SKM-1 (cell line): Measurements from ENCODE around the gene FGD4.
"Not testable (repeated sequence)": the region's sequence is repeated elsewhere in the genome, so short reads cannot be mapped to it uniquely, and the experiment has no call there.

ENCODE experiments used
- DNase-seq: peaks from one replicate; lab custom pipeline; 2025; ENCODE audit not compliant: unreplicated experiment; lab: John Stamatoyannopoulos, UW

Gene FGD4

DNA sequence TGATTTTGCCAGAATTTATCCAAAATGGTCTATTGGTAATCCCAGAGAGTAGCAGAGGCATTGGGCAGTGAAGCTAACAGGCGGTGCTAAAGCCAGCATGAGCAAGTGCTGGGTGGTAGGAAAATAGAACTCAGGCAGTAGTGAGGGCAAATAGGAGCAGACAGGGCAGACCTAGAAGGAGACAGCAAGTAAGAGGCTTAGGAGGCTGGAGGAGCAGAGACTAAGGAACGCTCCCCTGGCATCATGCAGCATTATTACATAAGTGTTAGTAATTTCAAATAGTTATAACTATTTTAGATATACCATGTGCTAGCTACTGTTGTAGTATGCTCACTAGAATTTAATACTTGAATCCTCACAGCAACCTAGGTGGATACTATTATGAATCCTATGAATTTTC, 151.7 kb downstream of the FGD4 start:
- DNase-seq = no peak

DNA sequence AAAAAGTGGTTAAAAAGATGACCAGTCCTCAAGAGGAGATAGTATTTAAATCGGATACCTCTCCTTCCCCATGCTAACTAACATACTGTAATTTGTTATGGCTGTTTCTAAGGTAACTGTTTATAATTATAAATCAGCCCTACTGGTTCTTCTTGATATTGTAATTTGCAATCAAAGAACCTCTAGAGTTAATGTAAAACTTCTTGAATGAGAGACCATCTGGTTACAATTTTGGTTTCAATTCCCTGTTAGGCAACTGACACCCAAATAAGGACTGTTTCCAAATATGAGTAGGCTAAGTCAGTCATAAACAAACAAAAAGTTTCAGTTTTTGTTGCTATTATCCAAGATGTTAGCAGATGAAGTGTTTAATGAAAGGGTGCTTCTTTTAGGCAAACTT, 159.5 kb downstream of the FGD4 start:
- DNase-seq = no peak

DNA sequence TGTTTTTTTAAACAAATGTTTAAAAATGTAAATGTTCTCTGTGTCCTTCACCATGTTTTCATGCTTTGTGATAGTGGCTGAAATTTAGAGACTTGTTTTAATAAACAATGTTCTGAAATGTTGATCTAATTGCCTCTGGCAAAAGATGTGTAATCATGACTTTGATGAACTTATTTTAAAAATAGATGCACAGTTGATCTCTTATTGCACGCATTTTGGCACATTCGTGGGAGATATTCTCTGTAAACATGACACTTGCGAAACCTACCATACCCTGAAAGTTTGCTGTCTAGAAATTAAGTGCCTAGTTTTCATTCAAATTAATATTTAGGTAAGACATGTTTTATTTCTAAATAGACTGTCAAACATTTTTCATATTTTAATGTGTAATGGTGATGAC, 160.1 kb downstream of the FGD4 start:
- DNase-seq = no peak

DNA sequence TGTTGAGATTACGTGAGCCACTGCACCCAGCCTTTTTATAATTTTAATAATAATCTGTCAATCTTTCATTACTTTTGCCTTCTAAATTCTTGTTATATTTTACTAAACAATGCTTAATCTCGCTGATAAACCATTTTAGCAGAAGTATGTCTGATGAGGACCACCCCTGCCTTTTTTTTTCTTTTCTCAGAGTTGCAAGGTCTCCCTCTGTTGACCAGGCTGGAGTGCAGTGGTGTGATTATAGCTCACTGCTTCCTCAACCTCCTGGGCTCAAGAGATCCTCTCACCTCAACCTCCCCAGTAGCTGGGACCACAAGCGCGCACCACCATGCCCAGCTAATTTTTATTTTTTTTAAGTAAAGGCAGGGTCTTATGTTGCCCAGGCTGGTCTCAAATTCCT, 161.2 kb downstream of the FGD4 start:
- no peak for DNase-seq

DNA sequence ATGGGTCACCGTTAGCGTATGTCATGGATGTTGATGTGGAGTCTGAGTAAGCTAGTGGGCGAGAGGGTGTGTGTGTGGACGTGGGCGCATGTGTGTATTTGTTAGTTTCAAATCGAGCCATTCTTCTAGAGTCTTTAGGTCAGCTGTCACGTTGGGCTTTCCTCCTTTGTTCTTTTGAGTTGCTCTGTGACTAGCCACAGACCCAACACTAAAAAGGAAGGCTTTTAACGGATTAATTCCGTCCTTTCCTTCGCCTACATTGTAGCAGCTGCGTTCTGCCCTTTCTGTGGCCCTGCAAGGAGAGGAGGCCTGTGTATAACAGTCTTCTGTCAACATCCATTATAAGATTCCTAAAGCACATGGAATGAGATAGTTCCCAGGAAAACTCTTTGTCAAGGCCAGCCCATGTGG, 162.6 kb downstream of the FGD4 start:
- no peak for DNase-seq

DNA sequence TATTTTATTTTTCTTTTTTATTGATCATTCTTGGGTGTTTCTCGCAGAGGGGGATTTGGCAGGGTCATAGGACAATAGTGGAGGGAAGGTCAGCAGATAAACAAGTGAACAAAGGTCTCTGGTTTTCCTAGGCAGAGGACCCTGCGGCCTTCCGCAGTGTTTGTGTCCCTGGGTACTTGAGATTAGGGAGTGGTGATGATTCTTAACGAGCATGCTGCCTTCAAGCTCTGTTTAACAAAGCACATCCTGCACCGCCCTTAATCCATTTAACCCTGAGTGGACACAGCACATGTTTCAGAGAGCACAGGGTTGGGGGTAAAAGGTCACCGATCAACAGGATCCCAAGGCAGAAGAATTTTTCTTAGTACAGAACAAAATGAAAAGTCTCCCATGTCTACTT, 163.1 kb downstream of the FGD4 start:
- DNase-seq = not testable (repeated sequence)

DNA sequence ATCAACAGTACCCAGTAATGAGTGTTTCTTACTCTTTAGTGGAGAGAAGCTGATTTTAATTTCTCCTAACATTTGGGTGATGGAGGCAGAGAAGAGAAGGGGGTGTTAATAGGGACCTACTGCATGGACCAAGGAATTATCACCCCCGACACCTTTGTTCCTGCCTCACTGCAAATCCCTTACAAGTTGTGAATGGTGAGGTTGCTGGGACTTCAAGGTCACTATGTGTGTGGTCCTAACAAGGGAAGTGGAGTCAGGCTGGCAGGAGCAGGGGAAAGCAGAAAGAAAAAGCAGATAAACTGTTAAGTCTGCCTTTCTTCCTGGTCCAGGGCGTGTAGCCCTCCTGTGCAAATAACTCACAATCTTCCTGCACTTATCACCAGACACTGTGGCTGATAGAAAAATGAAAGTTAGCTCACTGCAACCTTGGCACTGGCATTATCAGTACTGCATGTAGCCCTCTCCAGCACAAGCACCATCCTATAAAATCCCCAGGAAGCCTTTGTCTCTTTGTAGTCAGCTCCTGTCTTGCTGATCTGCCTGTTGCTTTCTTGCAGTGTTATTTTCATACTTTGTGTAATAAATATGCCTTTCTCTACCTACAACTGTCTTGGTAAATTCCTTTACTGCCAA, 167.4 kb downstream of the FGD4 start:
- DNase-seq = no peak

DNA sequence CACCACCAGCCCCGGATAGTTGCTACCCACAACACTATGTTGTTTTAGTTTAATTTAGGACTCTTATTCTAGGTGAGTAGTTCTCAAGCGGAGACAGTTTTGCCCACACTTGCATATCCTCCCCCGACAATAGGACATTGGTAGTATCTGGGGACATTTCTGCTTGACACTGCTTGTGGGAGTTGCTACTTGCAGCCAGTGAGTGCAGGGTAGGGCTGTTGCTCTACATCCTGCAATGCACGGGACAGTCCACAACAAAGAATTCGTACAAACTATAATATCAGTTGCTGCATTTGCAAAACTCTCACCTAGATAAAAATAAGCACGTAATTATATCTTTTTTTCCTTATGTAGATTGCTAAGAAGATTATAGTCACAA, 167.9 kb downstream of the FGD4 start:
- DNase-seq = no peak

DNA sequence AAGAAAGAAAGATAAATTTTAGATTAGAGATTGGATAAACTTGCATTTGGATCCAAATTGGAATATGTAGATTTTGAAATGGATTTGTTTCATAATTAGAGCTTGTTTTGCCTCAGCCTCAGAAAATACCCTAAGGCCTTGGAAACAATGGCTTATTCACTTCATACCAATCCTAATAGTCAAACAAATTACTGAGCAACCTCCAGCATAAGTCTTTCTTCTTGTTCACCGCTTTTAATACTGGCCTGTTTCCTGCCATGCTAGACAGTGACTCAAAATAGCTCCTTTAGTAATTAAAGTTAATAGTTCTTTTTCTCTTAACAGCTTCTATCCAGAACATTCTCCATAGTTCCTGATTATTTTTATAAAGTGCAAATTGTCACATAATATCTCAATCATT, 168.9 kb downstream of the FGD4 start:
- no peak for DNase-seq

DNA sequence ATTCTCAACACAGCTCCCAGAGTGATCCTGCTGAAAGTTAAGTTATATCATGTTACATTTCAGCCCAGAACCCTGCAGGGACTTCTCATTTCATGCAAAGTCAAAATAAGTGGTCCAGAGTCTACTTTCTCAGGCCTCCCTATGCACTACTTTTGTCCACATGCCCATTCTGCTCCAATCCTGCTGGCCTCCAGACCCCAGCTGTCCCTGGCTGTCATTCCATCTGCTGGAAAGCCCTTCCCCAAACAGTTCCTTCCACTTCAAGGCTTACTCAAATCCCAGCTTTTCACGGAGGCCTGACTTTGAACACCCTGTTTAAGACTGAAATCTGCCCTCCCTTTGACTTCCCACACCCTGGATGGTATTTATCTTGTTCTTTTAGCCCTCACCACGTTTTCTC, 169.9 kb downstream of the FGD4 start:
- no peak for DNase-seq

DNA sequence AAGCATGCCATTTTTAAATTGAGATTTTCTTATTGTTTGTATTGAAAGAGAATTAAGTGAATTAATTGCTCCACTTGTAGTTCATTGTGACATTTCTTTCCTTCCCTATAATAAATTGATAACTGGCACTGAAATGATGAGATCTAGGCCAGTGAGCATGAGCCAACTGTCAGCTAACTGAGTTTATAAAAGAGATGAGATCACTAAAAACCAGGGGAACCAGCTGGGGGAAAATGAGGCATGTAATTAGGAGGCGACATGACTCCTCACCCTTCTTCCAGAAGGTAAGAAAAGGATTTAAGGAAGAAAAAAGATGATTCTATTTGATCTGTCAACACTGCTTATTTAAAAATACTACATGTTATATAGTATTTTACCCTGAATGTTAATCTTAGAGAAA, 175.2 kb downstream of the FGD4 start:
- DNase-seq = no peak

DNA sequence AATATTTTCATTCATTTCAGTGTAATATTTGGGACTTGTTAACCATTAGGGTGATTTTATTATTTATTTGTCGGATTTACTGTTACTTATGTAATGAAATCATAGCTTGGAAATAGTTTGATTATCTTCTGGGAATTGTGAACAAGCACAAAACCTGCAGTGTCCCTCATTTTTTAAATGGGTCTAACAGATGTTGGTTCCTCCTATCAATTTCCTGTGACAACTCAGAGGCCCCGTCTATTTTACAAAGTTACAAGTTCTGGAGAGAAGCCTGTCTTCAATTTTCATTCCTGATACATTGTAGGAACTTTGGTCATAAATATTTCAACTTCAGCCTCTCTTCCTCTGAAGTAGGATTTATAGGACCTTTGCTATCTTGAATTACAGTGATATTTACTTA, 178.0 kb downstream of the FGD4 start:
- DNase-seq = no peak

DNA sequence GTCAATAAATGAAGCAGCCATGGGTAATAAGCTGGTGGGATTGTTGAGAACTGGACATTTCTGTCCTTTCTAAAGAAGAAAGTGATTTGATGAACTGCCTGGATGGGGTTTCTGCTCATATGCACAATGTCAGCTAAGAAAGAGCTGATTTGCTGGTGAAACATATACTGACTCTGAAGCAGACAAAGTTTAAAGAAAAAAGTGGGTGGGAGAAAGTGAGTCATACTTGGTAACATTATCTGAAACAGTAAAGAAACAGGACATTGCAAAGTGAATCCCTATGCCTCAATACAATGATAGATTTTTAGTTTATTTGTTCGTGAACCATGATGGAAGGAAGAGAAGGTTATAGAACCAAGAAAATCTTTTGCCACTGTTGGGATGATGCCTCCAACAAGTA, 184.2 kb downstream of the FGD4 start:
- no peak for DNase-seq

DNA sequence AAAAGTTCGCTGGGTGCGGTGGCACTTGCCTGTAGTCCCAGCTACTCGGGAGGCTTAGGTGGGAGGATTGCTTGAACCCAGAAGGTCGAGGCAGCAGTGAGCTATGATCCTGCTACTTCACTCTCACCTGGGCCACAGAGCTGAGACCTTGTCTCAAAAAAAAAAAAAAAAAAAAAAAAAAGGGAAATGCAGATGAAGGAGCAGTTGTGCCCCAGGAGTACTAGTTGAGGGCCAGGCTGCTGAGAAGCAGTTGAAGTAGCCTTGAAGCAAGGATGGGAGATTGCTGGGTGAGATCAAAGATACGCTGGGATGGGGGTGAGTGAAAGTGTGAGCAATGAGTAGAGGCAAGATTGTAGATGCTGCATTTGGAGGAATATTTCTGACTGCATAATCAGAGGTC, 186.3 kb downstream of the FGD4 start:
- no peak for DNase-seq

DNA sequence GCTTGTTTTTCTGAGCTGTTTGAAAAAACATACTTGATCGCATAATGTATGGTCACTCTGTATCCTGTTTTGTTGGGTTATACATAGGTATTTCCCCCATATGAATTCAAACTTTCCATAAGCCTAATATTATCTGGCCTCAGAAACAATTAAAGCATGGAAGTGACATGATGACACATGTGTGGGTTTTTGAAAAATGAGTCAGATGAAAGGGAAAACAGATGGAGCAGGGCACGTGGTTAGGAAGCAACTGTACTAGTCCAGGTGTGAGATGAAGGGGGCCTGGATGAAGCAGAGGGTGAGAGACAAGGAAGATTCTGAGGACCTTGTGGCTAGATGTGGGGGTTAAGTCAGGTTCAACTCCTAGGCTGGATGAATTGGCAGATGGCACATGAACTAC, 187.0 kb downstream of the FGD4 start:
- DNase-seq = no peak

DNA sequence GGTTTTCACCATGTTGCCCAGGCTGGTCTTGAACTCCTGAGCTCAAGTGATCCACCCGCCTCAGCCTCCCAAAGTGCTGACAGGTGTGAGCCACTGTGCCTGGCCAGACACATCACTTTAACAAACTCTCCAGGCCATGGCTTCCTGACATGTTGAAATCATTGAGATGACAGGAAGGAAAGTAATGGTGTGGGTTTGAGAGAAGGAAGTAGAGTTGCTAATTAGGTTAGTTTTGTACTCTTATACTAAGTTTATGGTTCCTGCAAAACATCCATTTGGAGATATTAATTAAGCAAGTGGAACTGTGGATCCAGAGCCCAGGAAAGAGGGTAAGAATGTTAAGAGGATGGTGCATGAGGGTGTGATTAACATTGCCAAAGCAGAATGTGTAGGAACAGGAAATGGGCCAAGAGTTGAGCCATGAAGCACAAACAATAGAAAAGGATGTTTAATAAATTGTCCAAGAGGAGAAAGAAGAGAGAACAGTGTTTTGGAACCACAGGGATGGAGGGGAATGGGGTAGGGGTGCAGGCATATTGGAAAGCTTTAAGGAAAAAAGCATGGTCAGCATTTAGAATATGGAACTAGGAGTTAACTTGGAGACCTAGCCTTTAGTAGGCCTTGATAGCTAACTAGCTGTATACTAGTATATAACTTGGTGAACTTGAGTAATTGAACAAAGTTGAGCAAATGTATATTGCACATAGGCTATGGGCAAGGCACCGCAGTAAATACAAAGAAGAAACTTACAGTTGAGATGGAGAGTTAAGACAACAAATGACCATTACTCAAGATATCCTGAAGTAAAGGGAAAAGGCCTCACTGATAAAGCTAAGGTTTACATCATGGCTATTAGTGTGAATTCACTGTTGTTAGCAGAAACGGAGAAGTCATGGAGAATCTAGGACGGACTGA, 188.5 kb downstream of the FGD4 start:
- peak; percentile 79 for DNase-seq

DNA sequence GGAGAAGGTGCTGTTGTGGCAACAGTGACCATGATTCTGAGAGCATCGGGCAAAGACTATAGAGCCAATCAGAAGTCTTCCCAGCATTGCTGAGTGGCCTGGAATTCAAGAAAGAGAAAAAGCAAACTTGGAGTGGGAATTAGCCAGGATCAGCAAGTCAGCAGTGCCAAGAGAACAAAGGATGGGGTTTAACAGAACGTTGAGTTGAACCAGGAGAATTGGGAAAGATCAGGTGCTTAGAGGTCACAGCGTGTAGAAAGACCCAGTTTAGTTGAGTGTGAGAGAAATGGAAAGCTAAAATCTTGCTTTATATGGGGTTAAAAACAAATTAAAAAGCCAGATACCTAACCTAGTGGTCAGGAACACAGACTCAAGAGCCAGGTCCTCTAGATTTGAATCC, 189.2 kb downstream of the FGD4 start:
- DNase-seq = no peak

DNA sequence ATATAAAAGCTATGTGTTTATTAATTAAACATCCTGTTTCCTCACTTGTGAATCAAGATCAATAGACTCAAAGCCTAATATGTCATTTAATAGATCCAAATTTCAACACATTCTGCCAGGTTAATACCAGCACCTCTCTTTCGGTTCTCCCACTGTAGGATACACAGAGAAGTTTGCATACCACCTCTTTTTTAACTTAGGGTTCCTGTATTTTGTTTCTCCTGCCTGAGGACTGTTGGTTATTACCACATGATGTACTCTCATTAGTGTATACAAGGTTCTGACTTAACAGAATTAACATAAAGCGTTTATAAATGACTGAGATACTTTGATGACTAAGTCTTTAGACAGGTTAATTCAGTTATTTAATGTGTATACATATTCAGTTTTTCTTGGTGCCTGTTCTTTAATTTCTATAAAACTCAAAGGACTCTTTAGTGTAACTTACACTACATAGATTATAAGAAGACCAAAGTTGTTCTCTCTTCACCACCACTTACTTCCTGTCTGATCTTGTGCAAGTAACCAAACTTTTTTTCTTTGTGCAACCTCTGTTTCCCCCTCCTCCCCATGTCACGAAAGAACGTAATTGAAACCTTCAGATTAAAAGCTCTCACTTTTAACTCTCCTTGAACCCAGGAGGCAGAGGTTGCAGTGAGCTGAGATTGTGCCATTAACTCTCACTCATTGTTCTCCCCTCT, 190.0 kb downstream of the FGD4 start:
- peak; percentile 33 for DNase-seq

DNA sequence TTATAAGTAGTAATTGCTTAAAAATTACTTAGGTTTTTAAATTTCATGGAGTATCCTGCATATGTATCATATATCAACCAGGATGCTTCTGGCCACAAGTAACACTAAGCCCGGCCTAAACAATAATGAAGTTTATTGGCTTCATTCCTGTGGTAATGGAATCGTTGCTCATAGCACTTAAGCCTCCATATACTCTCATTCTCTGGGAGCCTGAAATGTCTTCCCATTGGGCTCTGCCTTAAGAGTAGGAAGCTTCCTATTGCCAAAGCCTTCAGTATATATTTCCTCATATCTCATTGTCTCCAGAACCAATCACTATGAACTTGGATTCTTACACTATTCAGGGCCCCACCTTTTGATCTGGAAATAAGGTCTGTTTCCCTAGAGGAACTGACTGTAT, 195.9 kb downstream of the FGD4 start:
- DNase-seq = no peak

DNA sequence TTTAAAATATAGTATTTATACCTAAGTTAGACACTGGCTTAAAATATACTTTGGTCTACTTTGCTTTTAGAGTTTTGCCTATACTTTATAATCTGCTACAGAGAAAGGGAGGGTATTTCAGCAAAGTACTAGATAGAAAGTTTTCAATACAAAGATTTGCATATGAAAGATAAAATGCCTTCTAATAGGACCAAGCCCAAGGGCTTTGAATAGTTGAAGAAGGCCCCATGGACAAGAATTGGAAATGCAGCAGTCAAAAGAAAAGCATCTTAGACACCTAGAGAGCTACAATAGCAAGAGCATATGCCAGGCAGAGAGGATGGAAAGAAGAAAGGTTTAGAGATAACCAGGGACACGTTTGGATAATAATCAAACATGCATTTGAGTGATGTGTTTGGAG, 196.7 kb downstream of the FGD4 start:
- no peak for DNase-seq

DNA sequence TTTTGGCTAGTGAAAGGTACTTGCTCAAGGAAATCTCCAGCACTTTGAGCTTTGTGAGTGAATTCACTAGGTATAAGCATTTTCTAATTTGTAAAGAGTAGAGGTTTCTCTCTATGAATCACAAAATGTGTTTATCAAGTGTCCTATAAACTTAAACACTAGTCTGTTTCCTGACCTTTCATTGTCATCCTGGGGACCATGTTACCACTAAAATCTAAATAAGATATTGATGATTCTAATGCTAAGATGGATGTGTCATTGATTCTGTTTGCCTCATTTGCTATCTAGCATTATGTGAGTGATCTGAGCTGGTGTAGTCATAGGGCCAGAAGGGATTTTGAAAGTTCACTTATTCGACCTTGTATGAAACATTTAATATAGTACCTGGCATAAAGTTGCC, 199.3 kb downstream of the FGD4 start:
- DNase-seq = no peak

DNA sequence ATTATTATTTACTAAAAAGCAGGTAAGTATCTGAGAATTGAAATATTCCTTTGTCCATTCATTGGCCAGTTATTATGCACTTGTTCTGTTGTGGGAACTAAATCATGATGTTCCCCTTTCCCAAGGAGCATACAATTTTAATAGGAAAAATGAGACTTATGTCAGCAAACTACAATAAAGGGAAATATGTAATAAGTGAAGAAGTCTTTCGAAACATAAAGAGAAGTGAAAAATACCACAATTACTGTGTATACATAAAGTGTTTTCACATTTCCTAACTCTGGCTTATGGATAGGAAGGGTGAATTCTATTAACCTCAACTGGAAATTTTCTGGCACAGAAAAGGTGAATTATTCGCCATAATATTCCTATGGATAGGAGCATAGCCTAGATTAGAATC, 201.3 kb downstream of the FGD4 start:
- DNase-seq = no peak
